Body of pancreas (tissue), 4 donors: ENCODE data around the gene RIN3. TPM values are rescaled to one million over a fixed set of nuclear protein-coding genes. Genes with fewer than 3 reads are reported as not detected.

ENCODE experiments used
- ATAC-seq: fragments of 150-250 bp; one replicate; pipeline ENCODE4 v1.9.1; 2016
- DNase-seq, 4 donors: peaks; one replicate each; pipeline ENCODE4 v3.0.0-alpha.2; 2019
- H3K27ac ChIP-seq, 4 donors: fragments of 200-600 bp; sonication (generic); 1 replicate in 3 of 4; 2 replicates in 1 of 4; pipeline versions ENCODE4 v1.5.1 to v1.6.1; 2016 to 2019; ENCODE audit warnings: mild to moderate bottlenecking in 1 of 4, mixed read lengths in 1 of 4, moderate library complexity in 1 of 4
- H3K27me3 ChIP-seq, 2 donors: fragments of 200-600 bp; sonication (generic); one replicate each; pipeline ENCODE4 v1.6.0; 2016; ENCODE audit warnings: mild to moderate bottlenecking in 1 of 2
- H3K36me3 ChIP-seq, 2 donors: fragments of 200-600 bp; sonication (generic); replicated peaks in 1 of 2; 2 replicates each; pipeline ENCODE4 v1.5.1; 2016; ENCODE audit warnings: low read depth in 2 of 2; ENCODE audit not compliant: insufficient read depth in 1 of 2
- H3K4me1 ChIP-seq: fragments of 200-600 bp; sonication (generic); one replicate; pipeline ENCODE4 v1.6.0; 2016
- H3K4me3 ChIP-seq, 2 donors: fragments of 200-600 bp; sonication (generic); 1 replicate in 1 of 2; 2 replicates in 1 of 2; pipeline ENCODE4 v1.5.1; 2016 to 2019
- H3K9me3 ChIP-seq, 3 donors: fragments of 200-600 bp; sonication (generic); 1 replicate in 2 of 3; 2 replicates in 1 of 3; pipeline ENCODE4 v1.5.1; 2016
- CTCF ChIP-seq, 7 experiments: fragments of 450-650 bp in 4 of 7; fragments of 200-600 bp in 3 of 7; sonication (generic) in 3 of 7; IDR thresholded peaks; one replicate each; pipeline ENCODE4 v1.5.1; 2016 to 2019; ENCODE audit warnings: antibody characterized with exemption in 7 of 7
- POLR2A ChIP-seq, 3 donors: fragments of 450-650 bp; IDR thresholded peaks; one replicate each; pipeline ENCODE4 v1.6.1; 2016; ENCODE audit warnings: antibody characterized with exemption in 3 of 3, mild to moderate bottlenecking in 2 of 3
- WGBS, 2 donors: methylation state at CpG; one replicate each; pipeline ENCODE4 v1.1.5; 2017; 5-methylcytosine and 5-hydroxymethylcytosine counted together
- intact Hi-C: fragments of 100-400 bp; cut with DNase I; formaldehyde crosslinking; loops from one replicate; pipeline ENCODE4 v1.15.1; 2023
- total RNA-seq, 2 donors: library from RNA; depleted of rRNA; stranded (reverse); fragments of >200 nt; gene quantifications; one replicate each; pipeline ENCODE4 v1.1.0, GENCODE V29; 2016

RIN3 gene
- total RNA-seq, 2 donors from 2014 or later = 2.6 to 3.3 TPM

- WGBS, 2 donors = 91 to 93% methylated on average over 8 of the region's 8 CpGs
- H3K4me3 ChIP-seq = no peak overlapping the region
- no peak overlapping the region for H3K27ac ChIP-seq
- no peak for ATAC-seq
- TF ChIP-seq CTCF (IDR thresholded peaks at IDR 0.05) (no peak), POLR2A (IDR thresholded peaks at IDR 0.05) (no peak)
- no peak for DNase-seq
- peaks cover 10% of the 10 kb centered on the region for H3K4me1 ChIP-seq
- H3K36me3 ChIP-seq = peaks cover 0 to 2% of the 10 kb centered on the region in 2 donors
- H3K9me3 ChIP-seq = no peaks in the 10 kb centered on the region
- intact Hi-C loops = no loop called here
- H3K27me3 ChIP-seq = no peaks in the 10 kb centered on the region
These were observed 205.1 kb downstream of the RIN3 start for GRCh38 chr14:92718664-92719063.

DNA sequence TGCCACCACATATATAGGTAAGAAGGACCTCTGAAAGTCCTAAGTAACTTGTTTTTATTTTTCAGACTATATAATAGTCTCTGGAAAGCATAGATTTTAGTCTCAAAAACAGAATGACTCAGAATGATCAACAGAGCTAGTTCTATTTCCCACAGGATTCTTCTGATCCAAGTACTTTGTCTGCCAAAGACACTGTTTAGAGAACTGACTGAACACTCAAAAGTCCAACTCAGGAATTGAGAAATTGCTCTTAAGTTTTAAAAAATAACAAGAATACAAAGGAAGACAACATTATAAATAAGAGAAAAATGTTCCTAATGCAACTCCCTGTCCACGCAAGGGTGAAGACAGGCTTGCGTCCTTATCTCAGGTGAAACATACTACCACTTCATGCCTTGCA, 205.8 kb downstream of the RIN3 start:
- H3K27me3 ChIP-seq = no peaks in the 10 kb centered on the region
- H3K4me1 ChIP-seq = peaks cover 10% of the 10 kb centered on the region
- WGBS, 2 donors = 85 to 95% methylated on average over 2 of the region's 2 CpGs
- H3K27ac ChIP-seq = no peak overlapping the region
- no peak for DNase-seq
- no peaks in the 10 kb centered on the region for H3K9me3 ChIP-seq
- intact Hi-C loops = no loop called here
- ATAC-seq = no peak
- TF ChIP-seq CTCF (IDR thresholded peaks at IDR 0.05) (no peak), POLR2A (IDR thresholded peaks at IDR 0.05) (no peak)
- peaks cover 0 to 2% of the 10 kb centered on the region in 2 donors for H3K36me3 ChIP-seq
- H3K4me3 ChIP-seq = no peak overlapping the region

DNA sequence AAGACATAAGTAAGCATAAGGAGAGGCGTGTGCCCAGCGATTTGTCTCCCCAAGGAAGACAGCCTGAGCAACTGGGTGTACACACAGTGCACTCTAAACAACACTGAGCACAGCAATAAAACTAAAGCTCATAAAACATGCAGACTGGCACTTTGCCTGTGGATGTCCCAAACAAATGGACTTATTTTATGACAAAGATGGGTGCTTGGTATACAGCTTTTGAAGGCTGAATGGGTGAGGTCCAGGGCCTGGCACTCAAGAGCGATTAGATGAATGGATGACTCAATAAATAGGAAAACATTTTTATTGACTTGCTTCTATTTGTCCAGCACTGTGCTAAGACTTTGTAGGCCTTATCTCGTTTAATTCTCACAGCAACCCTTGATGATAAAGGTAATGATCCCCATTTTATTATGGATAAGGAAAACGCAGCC, 206.3 kb downstream of the RIN3 start:
- intact Hi-C loops = no loop called here
- H3K4me1 ChIP-seq = peaks cover 10% of the 10 kb centered on the region
- WGBS, 2 donors = 47 to 56% methylated on average over 5 of the region's 5 CpGs
- no peak overlapping the region for H3K27ac ChIP-seq
- TF ChIP-seq POLR2A (IDR thresholded peaks at IDR 0.05) (no peak), CTCF (IDR thresholded peaks at IDR 0.05) (no peak)
- no peak overlapping the region for H3K4me3 ChIP-seq
- ATAC-seq = no peak
- H3K36me3 ChIP-seq = peaks cover 0 to 2% of the 10 kb centered on the region in 2 donors
- DNase-seq = no peak
- no peaks in the 10 kb centered on the region for H3K27me3 ChIP-seq
- H3K9me3 ChIP-seq = no peaks in the 10 kb centered on the region

- no peaks in the 10 kb centered on the region for H3K27me3 ChIP-seq
- WGBS, 2 donors = 64 to 85% methylated on average over 12 to 14 of the region's 14 CpGs
- no peak for ATAC-seq
- no peaks in the 10 kb centered on the region for H3K9me3 ChIP-seq
- intact Hi-C loops = no loop called here
- H3K4me1 ChIP-seq = peaks cover 12% of the 10 kb centered on the region
- H3K27ac ChIP-seq = peak overlapping the region in 2 of 4 donors; percentile 7 to 22
- H3K4me3 ChIP-seq = no peak overlapping the region
- peak in 2 of 4 donors; percentile 11 to 56 for DNase-seq
- TF ChIP-seq POLR2A (IDR thresholded peaks at IDR 0.05) (no peak), CTCF (IDR thresholded peaks at IDR 0.05) (no peak)
- H3K36me3 ChIP-seq = no peaks in the 10 kb centered on the region
These were observed 211.1 kb downstream of the RIN3 start for GRCh38 chr14:92724516-92725340.
